ENCODE results near the gene PLXNC1.

DNA sequence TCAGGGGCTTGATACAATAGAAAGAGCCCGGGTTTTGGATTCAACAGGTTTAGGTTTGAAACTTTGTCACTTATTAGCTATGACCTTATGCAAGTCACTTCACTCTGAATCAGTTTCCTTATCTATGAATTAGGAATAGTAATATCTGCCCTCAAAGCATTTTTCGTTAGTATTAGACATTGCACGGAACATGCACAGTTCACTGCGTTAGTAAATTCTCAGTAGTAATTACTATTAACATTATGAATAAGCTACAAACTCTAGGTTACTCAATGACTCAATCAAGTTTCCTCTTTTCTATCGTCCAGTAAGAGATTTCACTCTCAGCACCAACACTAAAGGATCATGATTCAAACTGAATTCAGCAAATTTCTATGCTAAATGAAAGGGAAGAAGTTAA lies 161.0 kb downstream of the PLXNC1 start:
- no peak for TF ChIP-seq CTCF (conservative IDR thresholded peaks at IDR 0.05; ENCODE audit: low read length)
- TF ChIP-seq EZH2phosphoT487 (IDR thresholded peaks at IDR 0.05; ENCODE audit: borderline replicate concordance) = no peak

All from Loucy (cell line).